Left colon (tissue), 2 donors: Measurements from ENCODE around the gene WDR3. TPM values are rescaled to one million over a fixed set of nuclear protein-coding genes. Genes with fewer than 3 reads are reported as not detected.
"Not testable (repeated sequence)": the region's sequence is repeated elsewhere in the genome, so short reads cannot be mapped to it uniquely, and the experiment has no call there.

Experiments
- ATAC-seq: fragments of 200-7000 bp; cut with Tn5 transposase; one replicate; pipeline ENCODE4 v1.9.1; 2020; ENCODE audit warnings: mild to moderate bottlenecking, moderate library complexity
- DNase-seq, 2 donors: peaks; one replicate each; pipeline ENCODE4 v3.0.0-alpha.2; 2020
- intact Hi-C, 2 donors: fragments of 100-400 bp; cut with DNase I in 1 of 2; cut with micrococcal nuclease in 1 of 2; formaldehyde crosslinking; loops; one replicate each; pipeline versions ENCODE4 v1.11.2 to v1.14.0; 2022; cut with DNase I, micrococcal nuclease
- long read RNA-seq: library from polyadenylated mRNA; unstranded; transcript quantifications from one replicate; pipeline ENCODE4 v2.0.0, GENCODE V29; 2021
- total RNA-seq, 2 donors: library from RNA; stranded (reverse); fragmentation: NEBNext Ultra II Directional; extraction: Animal tissue kit (Norgen Biotek cat#: 25700); gene quantifications; one replicate each; pipeline ENCODE4 v1.2.1, GENCODE V29; 2021
- donor health status: DM: no; HTN: no; CAD: no.
- donor health status: DM: yes; HTN: yes; CAD: no.

WDR3 gene
- total RNA-seq, result 10 to 100 TPM; 11.8 to 14.5 TPM
- long read RNA-seq, full-length matches to known transcripts, result 9 of 30 reads
- long read RNA-seq, partial matches to known transcripts, result 13 of 30 reads
- long read RNA-seq, other reads (novel, unspliced or antisense), result 8 of 30 reads

GRCh38 chr1:117929343-117930172 is at the start of gene WDR3, which contains the start of gene GDAP2:
TSS of gene WDR3 (plus strand) at chr1:117929739. CDS start at chr1:117933320, 3,581 bp downstream.
TSS of gene GDAP2 (minus strand) at chr1:117929621. CDS start at chr1:117920357, 9,264 bp downstream.
- ATAC-seq (peak; percentile 95), DNase-seq (peak; percentile 98)
- intact Hi-C loops, result no loop called here

DNA sequence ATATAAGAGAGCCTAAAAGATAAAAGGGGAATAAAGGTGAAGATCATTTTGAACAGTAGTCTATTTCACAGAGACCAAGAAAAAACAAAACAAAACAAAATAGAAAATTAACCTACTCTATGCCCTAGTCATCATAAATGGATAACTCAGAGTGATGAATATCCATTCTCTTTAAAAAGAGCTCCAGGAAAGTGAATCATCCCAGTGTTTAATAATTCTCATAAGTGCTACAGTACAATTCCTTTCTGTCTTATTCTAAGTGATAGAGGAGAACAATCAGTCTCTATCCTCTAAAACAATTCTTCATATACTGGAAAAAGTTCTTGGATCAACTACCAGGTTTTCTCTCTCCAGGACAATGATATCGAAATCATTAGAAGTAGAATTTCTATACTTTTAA is 45.9 kb upstream of the WDR3 start:
- intact Hi-C loops, result no loop called here
- ATAC-seq, result no peak
- DNase-seq, result no peak

- ATAC-seq (no peak), DNase-seq (no peak)
- intact Hi-C loops, result no loop called here
These were observed 43.3 kb upstream of the WDR3 start for GRCh38 chr1:117886101-117886795.

- DNase-seq (no peak), ATAC-seq (no peak)
- intact Hi-C loops, result no loop called here
These were observed 39.1 kb upstream of the WDR3 start for GRCh38 chr1:117890452-117890851.

- intact Hi-C loops, result no loop called here
- ATAC-seq (no peak), DNase-seq (no peak)
These were observed 37.0 kb upstream of the WDR3 start for GRCh38 chr1:117892512-117892911.

GRCh38 chr1:117894078-117894477 is 35.5 kb upstream of the WDR3 start:
- intact Hi-C loops, result no loop called here
- DNase-seq, result no peak
- ATAC-seq, result no peak

- peak; percentile 56 for ATAC-seq
These were observed 33.9 kb upstream of the WDR3 start for GRCh38 chr1:117895482-117896114.

GRCh38 chr1:117897551-117897950 is 32.0 kb upstream of the WDR3 start:
- intact Hi-C loops, result loop anchor here in 1 of 2 donors (5.0 kb wide), 1 partner anchor 385 kb away; no protein-coding TSS in a partner anchor
- no peak for ATAC-seq
- no peak for DNase-seq

More at GRCh38 chr1:117895482-117896114, 33.9 kb upstream of the WDR3 start:
- peak; percentile 42 to 75 for DNase-seq
- intact Hi-C loops, result loop anchor here in 1 of 2 donors (5.0 kb wide), 1 partner anchor 383 kb away; no protein-coding TSS in a partner anchor

- ATAC-seq (no peak), DNase-seq (no peak)
- intact Hi-C loops, result loop anchor here in 1 of 2 donors (5.0 kb wide), 1 partner anchor 388 kb away; no protein-coding TSS in a partner anchor
These were observed 29.7 kb upstream of the WDR3 start for GRCh38 chr1:117899801-117900200.

DNA sequence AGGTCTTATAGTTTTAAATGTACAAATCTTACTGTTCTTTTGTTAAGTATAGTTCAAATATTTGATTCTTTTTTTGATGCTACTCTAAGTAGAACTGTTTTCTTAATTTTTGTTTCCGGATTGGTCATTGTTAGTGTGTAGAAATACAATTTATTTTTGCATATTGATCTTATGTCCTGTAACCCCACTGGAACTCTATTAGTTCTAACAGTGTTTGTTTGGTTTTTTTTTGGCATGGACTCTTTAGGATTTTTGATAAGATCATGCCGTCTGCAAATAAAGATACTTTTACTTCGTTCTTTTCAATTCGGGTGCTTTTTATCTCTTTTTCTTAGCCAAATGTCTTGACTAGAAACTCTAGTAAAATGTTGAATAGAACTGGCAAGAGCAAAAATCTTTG is 26.6 kb upstream of the WDR3 start:
- intact Hi-C loops, result no loop called here
- DNase-seq (no peak), ATAC-seq (no peak)

- intact Hi-C loops, result no loop called here
- no peak for DNase-seq
- no peak for ATAC-seq
These were observed 25.1 kb upstream of the WDR3 start for GRCh38 chr1:117904485-117904884.

- intact Hi-C loops, result no loop called here
- DNase-seq (no peak), ATAC-seq (no peak)
These were observed 24.5 kb upstream of the WDR3 start for GRCh38 chr1:117905019-117905418.

DNA sequence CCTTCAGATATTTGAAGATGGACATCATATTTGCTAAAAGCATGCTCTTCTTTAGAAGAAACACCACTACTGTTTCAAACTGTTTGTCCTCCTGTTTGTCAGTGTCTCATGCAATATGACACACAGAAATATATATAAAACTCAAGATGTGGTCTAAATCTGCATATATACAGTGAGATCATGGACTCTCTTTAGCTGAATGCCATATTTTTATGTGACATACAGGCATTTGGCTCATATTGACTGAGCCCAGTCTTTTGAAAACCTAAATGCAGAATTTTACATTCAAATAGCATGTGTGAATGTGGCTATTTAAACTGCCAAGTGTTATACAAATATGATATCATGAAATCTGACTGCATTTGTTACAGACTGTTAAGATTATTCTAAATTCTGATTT is 18.5 kb upstream of the WDR3 start:
- intact Hi-C loops, result no loop called here
- ATAC-seq, result no peak
- DNase-seq, result no peak

DNA sequence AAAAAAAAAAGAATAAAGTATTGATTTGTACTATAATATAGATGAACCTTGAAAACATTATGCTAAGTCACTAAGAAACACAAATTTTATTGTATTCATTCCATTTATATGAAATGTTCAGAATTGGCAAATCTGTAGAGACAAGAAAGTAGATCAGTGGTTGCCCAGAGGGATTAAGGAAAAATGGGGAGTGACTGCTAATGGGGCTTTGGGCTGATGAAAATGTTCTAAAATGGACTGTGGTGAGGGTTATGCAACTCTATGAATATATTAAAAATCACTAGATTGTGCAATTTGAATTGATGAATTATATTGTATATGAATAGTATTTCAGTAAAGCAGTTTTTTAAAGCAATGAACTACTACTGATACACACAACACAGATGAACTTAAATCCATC is 10.2 kb upstream of the WDR3 start:
- DNase-seq, result no peak
- ATAC-seq, result no peak
- intact Hi-C loops, result no loop called here

- ATAC-seq, result no peak
- no peak for DNase-seq
- intact Hi-C loops, result no loop called here
These were observed 7.5 kb upstream of the WDR3 start for GRCh38 chr1:117921991-117922390.

DNA sequence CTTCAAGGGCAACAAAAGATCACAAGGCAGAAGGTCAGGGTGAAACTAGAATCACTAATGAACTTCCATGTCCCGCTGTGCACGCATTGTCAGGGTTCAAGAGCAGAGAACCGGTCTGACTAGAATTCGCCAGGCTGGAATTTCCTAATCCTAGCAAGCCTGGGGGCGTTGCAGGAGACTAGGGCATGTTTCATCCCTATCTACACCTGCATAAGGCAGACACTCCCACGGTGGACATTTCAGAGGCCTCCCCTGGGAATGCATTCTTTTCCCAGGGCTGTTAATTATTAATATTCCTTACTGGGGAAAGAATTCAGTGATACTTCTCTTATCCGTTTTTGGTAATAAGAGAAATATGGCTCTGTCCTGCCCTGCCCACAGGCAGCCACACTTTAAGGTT is 6.8 kb upstream of the WDR3 start:
- ATAC-seq, intact Hi-C loops: not testable (repeated sequence)

GRCh38 chr1:117925981-117926380 is 3.6 kb upstream of the WDR3 start:
- intact Hi-C loops, result no loop called here
- ATAC-seq, result no peak
- no peak for DNase-seq

More for the DNA sequence above, 6.8 kb upstream of the WDR3 start:
- DNase-seq, result not testable (repeated sequence)

DNA sequence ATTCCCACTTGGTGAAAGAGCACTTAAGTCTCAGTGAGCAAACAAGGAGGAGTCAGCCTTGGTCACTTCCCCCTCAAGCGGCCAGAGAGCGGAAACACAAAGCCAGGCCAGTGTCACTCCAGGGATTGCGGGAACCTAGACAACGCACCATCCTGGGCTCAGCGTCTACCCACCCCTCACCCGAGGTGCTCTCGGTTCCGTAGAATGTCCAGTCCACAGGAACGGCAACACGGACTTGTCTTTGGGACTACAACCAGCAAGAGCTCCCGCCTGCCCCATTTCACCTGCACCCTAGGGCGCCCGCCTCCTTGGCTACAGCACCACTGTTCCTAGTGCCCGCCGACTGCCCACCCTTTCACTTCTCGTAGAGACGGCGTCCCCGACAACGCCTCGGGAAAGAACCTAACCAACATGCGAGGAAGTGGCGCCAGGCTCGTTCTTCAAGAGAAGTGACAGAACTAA is 627 bp upstream of the WDR3 start:
- intact Hi-C loops, result no loop called here
- ATAC-seq, result peak; percentile 77
- peak; percentile 63 to 67 for DNase-seq

- DNase-seq (no peak), ATAC-seq (no peak)
- intact Hi-C loops, result no loop called here
These were observed 571 bp downstream of the WDR3 start for GRCh38 chr1:117930173-117930447.
